Right cardiac atrium (tissue), 5 donors: ENCODE data around the gene RANBP9. TPM values are rescaled to one million over a fixed set of nuclear protein-coding genes. Genes with fewer than 3 reads are reported as not detected.

Experiments
- ATAC-seq, 2 donors: fragments of 200-7000 bp; cut with Tn5 transposase; one replicate each; pipeline versions ENCODE4 v1.8.0 to v1.9.1; 2020; ENCODE audit warnings: moderate library complexity in 2 of 2, mild to moderate bottlenecking in 1 of 2
- DNase-seq, 3 donors: peaks; one replicate each; pipeline ENCODE4 v3.0.0-alpha.2; 2020
- H3K27ac ChIP-seq: one replicate; pipeline ENCODE4 v1.5.1; 2013; ENCODE audit warnings: mild to moderate bottlenecking, low read length, control low read depth, moderate library complexity
- H3K27me3 ChIP-seq: one replicate; pipeline ENCODE4 v1.6.1; 2013; ENCODE audit not compliant: control insufficient read depth, insufficient read depth
- H3K4me1 ChIP-seq: one replicate; pipeline ENCODE4 v1.6.1; 2013; ENCODE audit warnings: low read length; ENCODE audit not compliant: control insufficient read depth, insufficient read depth
- H3K4me3 ChIP-seq: one replicate; pipeline ENCODE4 v1.5.1; 2013; ENCODE audit warnings: low read length, control low read depth
- H3K9me3 ChIP-seq: one replicate; pipeline ENCODE4 v1.6.1; 2013; ENCODE audit warnings: low read length; ENCODE audit not compliant: control insufficient read depth
- WGBS: extraction: QIAGEN DNeasy Blood & Tissue Kit; methylation state at CpG from one replicate; pipeline ENCODE4 v1.1.7; 2013; 5-methylcytosine and 5-hydroxymethylcytosine counted together
- intact Hi-C, 4 donors: fragments of 100-400 bp; cut with DNase I; formaldehyde crosslinking; loops; one replicate each; pipeline versions ENCODE4 v1.11.0 to v1.14.0; 2022 to 2023
- polyA plus RNA-seq: library from polyadenylated mRNA; stranded (reverse); fragments of 200-250 nt; gene quantifications from one replicate; pipeline ENCODE4 v1.2.3, GENCODE V29; 2013
- total RNA-seq, 4 donors: library from RNA; stranded (reverse); fragmentation: NEBNext Ultra II Directional; extraction: Animal tissue kit (Norgen Biotek cat#: 25700); gene quantifications; one replicate each; pipeline ENCODE4 v1.2.1, GENCODE V29; 2021
- donor health status: healthy with polysubstance abuse.
- donor health status: DM: no; HTN: yes; CAD: no.
- donor health status: DM: no; HTN: no; CAD: no.
- donor health status: DM: no; HTN: yes; CAD: no; lungs with severe emphysema.
- donor health status: DM: yes; HTN: yes; CAD: no.

Gene RANBP9
- total and polyA plus RNA-seq, 5 donors, result 19.0 to 35.4 (median 32.3) TPM

- Histone ChIP-seq H3K27me3 (no peaks in the 10 kb centered on the region), H3K9me3 (no peaks in the 10 kb centered on the region), H3K4me3 (no peak overlapping the region), H3K27ac (no peak overlapping the region), H3K4me1 (no peaks in the 10 kb centered on the region)
- WGBS, result 84% methylated on average over 6 of the region's 6 CpGs
- DNase-seq, result no peak
- intact Hi-C loops, result no loop called here
- ATAC-seq, result no peak
Observed at GRCh38 chr6:13593103-13593502, 118.5 kb downstream of the RANBP9 start.

- Histone ChIP-seq H3K27ac (no peak overlapping the region), H3K4me3 (no peak overlapping the region), H3K4me1 (no peaks in the 10 kb centered on the region), H3K27me3 (no peaks in the 10 kb centered on the region), H3K9me3 (no peaks in the 10 kb centered on the region)
- DNase-seq, result peak in 1 of 3 donors; percentile 60
- 95% methylated on average over 21 of the region's 21 CpGs for WGBS
- ATAC-seq, result peak in 1 of 2 donors; percentile 8
- intact Hi-C loops, result no loop called here
Observed at GRCh38 chr6:13591205-13591921, 120.3 kb downstream of the RANBP9 start.

- DNase-seq, result no peak
Observed at GRCh38 chr6:13590574-13591153, 121.0 kb downstream of the RANBP9 start.

GRCh38 chr6:13589801-13590200, 121.8 kb downstream of the RANBP9 start:
- intact Hi-C loops, result no loop called here
- DNase-seq (no peak), ATAC-seq (no peak)
- 81% methylated on average over 9 of the region's 9 CpGs for WGBS
- Histone ChIP-seq H3K4me1 (no peaks in the 10 kb centered on the region), H3K4me3 (no peak overlapping the region), H3K27me3 (no peaks in the 10 kb centered on the region), H3K27ac (no peak overlapping the region), H3K9me3 (no peaks in the 10 kb centered on the region)

More at GRCh38 chr6:13590574-13591153, 121.0 kb downstream of the RANBP9 start:
- no peak overlapping the region for H3K27ac ChIP-seq
- no peak for ATAC-seq
- no peak overlapping the region for H3K4me3 ChIP-seq
- intact Hi-C loops, result no loop called here
- 89% methylated on average over 1 of the region's 1 CpG for WGBS
- H3K4me1 ChIP-seq, result no peaks in the 10 kb centered on the region
- H3K27me3 ChIP-seq, result no peaks in the 10 kb centered on the region
- H3K9me3 ChIP-seq, result no peaks in the 10 kb centered on the region

GRCh38 chr6:13586603-13587542, 124.8 kb downstream of the RANBP9 start:
- Histone ChIP-seq H3K27ac (no peak overlapping the region), H3K4me3 (no peak overlapping the region), H3K4me1 (no peaks in the 10 kb centered on the region), H3K9me3 (no peaks in the 10 kb centered on the region), H3K27me3 (no peaks in the 10 kb centered on the region)
- ATAC-seq (peak in 1 of 2 donors; percentile 24), DNase-seq (no peak)
- 89% methylated on average over 7 of the region's 7 CpGs for WGBS
- intact Hi-C loops, result no loop called here

GRCh38 chr6:13581700-13582229, 129.9 kb downstream of the RANBP9 start:
- Histone ChIP-seq H3K27ac (no peak overlapping the region), H3K27me3 (no peaks in the 10 kb centered on the region), H3K4me3 (no peak overlapping the region), H3K4me1 (no peaks in the 10 kb centered on the region), H3K9me3 (no peaks in the 10 kb centered on the region)
- intact Hi-C loops, result no loop called here
- DNase-seq, result no peak
- WGBS, result 83% methylated on average over 9 of the region's 9 CpGs
- peak in 1 of 2 donors; percentile 20 for ATAC-seq

- 65% methylated on average over 1 of the region's 1 CpG for WGBS
- H3K9me3 ChIP-seq, result no peaks in the 10 kb centered on the region
- no peaks in the 10 kb centered on the region for H3K4me1 ChIP-seq
- intact Hi-C loops, result loop anchor here in 2 of 4 donors (10.0 kb wide), 2 partner anchors 95 to 245 kb away; partner anchors contain the start of gene GFOD1 (in 2 of the 2)
- DNase-seq (no peak), ATAC-seq (no peak)
- H3K27me3 ChIP-seq, result no peaks in the 10 kb centered on the region
- H3K27ac ChIP-seq, result peak overlapping the region; percentile 12
- no peak overlapping the region for H3K4me3 ChIP-seq
Observed at GRCh38 chr6:13579911-13580310, 131.7 kb downstream of the RANBP9 start.

- H3K9me3 ChIP-seq, result no peaks in the 10 kb centered on the region
- 89% methylated on average over 3 of the region's 3 CpGs for WGBS
- peaks cover 3% of the 10 kb centered on the region for H3K4me1 ChIP-seq
- no peak overlapping the region for H3K27ac ChIP-seq
- intact Hi-C loops, result loop anchor here in 2 of 4 donors (10.0 kb wide), 2 partner anchors 93 to 243 kb away; partner anchors contain the start of gene GFOD1 (in 2 of the 2)
- DNase-seq (no peak), ATAC-seq (no peak)
- no peak overlapping the region for H3K4me3 ChIP-seq
- no peaks in the 10 kb centered on the region for H3K27me3 ChIP-seq
Observed at GRCh38 chr6:13577926-13578325, 133.7 kb downstream of the RANBP9 start.

GRCh38 chr6:13576017-13576416, 135.6 kb downstream of the RANBP9 start:
- 92% methylated on average over 3 of the region's 3 CpGs for WGBS
- intact Hi-C loops, result loop anchor here in 2 of 4 donors (10.0 kb wide), 2 partner anchors 91 to 241 kb away; partner anchors contain the start of gene GFOD1 (in 2 of the 2)
- DNase-seq, result no peak

GRCh38 chr6:13575377-13575775, 136.3 kb downstream of the RANBP9 start:
- 30% methylated on average over 3 of the region's 3 CpGs for WGBS
- H3K27ac ChIP-seq, result peak overlapping the region; percentile 77
- no peak for DNase-seq
- no peaks in the 10 kb centered on the region for H3K27me3 ChIP-seq
- peaks cover 3% of the 10 kb centered on the region for H3K4me1 ChIP-seq
- intact Hi-C loops, result loop anchor here in 2 of 4 donors (10.0 kb wide), 2 partner anchors 91 to 241 kb away; partner anchors contain the start of gene GFOD1 (in 2 of the 2)
- H3K4me3 ChIP-seq, result peak overlapping the region; percentile 68
- no peaks in the 10 kb centered on the region for H3K9me3 ChIP-seq
- ATAC-seq, result no peak

More at GRCh38 chr6:13576017-13576416, 135.6 kb downstream of the RANBP9 start:
- Histone ChIP-seq H3K27me3 (no peaks in the 10 kb centered on the region), H3K27ac (no peak overlapping the region), H3K9me3 (no peaks in the 10 kb centered on the region), H3K4me1 (peaks cover 3% of the 10 kb centered on the region), H3K4me3 (no peak overlapping the region)
- no peak for ATAC-seq
